Hepatocyte (in vitro differentiated cells): ENCODE data around the gene ABLIM1. TPM values are rescaled to one million over a fixed set of nuclear protein-coding genes. Genes with fewer than 3 reads are reported as not detected.

Experiments
- DNase-seq: peaks from one replicate; pipeline ENCODE4 v3.0.0-alpha.2; 2016; ENCODE audit warnings: low spot score
- H2AFZ ChIP-seq: fragments of 200-600 bp; sonication (generic); 2 replicates; pipeline ENCODE4 v1.6.0; 2016; ENCODE audit warnings: antibody characterized with exemption, mild to moderate bottlenecking
- H3K27ac ChIP-seq: fragments of 200-600 bp; sonication (generic); 2 replicates; pipeline ENCODE4 v1.5.1; 2016; ENCODE audit warnings: mild to moderate bottlenecking
- H3K27me3 ChIP-seq: fragments of 200-600 bp; sonication (generic); 2 replicates; pipeline ENCODE4 v1.6.1; 2016
- H3K36me3 ChIP-seq: fragments of 200-600 bp; sonication (generic); replicated peaks from 2 replicates; pipeline ENCODE4 v1.5.1; 2016; ENCODE audit warnings: low read depth; ENCODE audit not compliant: insufficient read depth
- H3K4me1 ChIP-seq: fragments of 200-600 bp; sonication (generic); 2 replicates; pipeline ENCODE4 v1.5.1; 2016; ENCODE audit warnings: mild to moderate bottlenecking, moderate library complexity; ENCODE audit not compliant: insufficient read depth
- H3K4me2 ChIP-seq: fragments of 200-600 bp; sonication (generic); 2 replicates; pipeline ENCODE4 v1.6.0; 2016
- H3K4me3 ChIP-seq: fragments of 200-600 bp; sonication (generic); 2 replicates; pipeline ENCODE4 v1.5.1; 2016; ENCODE audit warnings: mild to moderate bottlenecking
- H3K79me2 ChIP-seq: fragments of 200-600 bp; sonication (generic); 2 replicates; pipeline ENCODE4 v1.6.0; 2017; ENCODE audit warnings: mild to moderate bottlenecking
- H3K9me2 ChIP-seq: fragments of 200-600 bp; sonication (generic); replicated peaks from 2 replicates; pipeline ENCODE4 v1.6.0; 2017; ENCODE audit warnings: mild to moderate bottlenecking; ENCODE audit not compliant: insufficient read depth
- H3K9me3 ChIP-seq: fragments of 200-600 bp; sonication (generic); 2 replicates; pipeline ENCODE4 v1.5.1; 2016; ENCODE audit warnings: low read depth, mild to moderate bottlenecking
- H4K20me1 ChIP-seq: fragments of 200-600 bp; sonication (generic); 2 replicates; pipeline ENCODE4 v1.6.0; 2016; ENCODE audit warnings: mild to moderate bottlenecking; ENCODE audit not compliant: insufficient read depth, poor library complexity, severe bottlenecking
- EZH2 ChIP-seq: fragments of 200-600 bp; sonication (generic); IDR thresholded peaks from 2 replicates; pipeline ENCODE4 v1.6.1; 2016; ENCODE audit warnings: antibody characterized with exemption, mild to moderate bottlenecking, borderline replicate concordance
- EZH2phosphoT487 ChIP-seq: fragments of 200-600 bp; sonication (generic); IDR thresholded peaks from one replicate; pipeline ENCODE4 v1.6.1; 2018; ENCODE audit warnings: antibody characterized with exemption, mild to moderate bottlenecking, low read depth, moderate library complexity; ENCODE audit not compliant: unreplicated experiment, severe bottlenecking
- WGBS: methylation state at CpG from one replicate; pipeline ENCODE4 v1.1.6; 2016; ENCODE audit warnings: low lambda C conversion rate; ENCODE audit errors: missing lambda C conversion rate; 5-methylcytosine and 5-hydroxymethylcytosine counted together
- polyA plus RNA-seq: library from polyadenylated mRNA; unstranded; fragments of >200 nt; fragmentation: Nextera tagmentation; extraction: Ambion mirVana; gene quantifications from 2 replicates; pipeline ENCODE4 v1.2.1, GENCODE V29; 2016
- total RNA-seq: library from RNA; depleted of rRNA; stranded (reverse); fragments of >200 nt; gene quantifications from 2 replicates; pipeline ENCODE4 v1.2.3, GENCODE V29; 2014
- TF ChIP-seq, protein P1 (sequence below): fragments of 200-600 bp; sonication (generic); IDR thresholded peaks from 2 replicates; pipeline ENCODE4 v1.5.1; 2016; ENCODE audit warnings: antibody characterized with exemption, mild to moderate bottlenecking; ENCODE audit not compliant: poor library complexity

ABLIM1 gene
- total and polyA plus RNA-seq, 2 experiments from 2014 or later, result 20.8 to 31.6 TPM

DNA sequence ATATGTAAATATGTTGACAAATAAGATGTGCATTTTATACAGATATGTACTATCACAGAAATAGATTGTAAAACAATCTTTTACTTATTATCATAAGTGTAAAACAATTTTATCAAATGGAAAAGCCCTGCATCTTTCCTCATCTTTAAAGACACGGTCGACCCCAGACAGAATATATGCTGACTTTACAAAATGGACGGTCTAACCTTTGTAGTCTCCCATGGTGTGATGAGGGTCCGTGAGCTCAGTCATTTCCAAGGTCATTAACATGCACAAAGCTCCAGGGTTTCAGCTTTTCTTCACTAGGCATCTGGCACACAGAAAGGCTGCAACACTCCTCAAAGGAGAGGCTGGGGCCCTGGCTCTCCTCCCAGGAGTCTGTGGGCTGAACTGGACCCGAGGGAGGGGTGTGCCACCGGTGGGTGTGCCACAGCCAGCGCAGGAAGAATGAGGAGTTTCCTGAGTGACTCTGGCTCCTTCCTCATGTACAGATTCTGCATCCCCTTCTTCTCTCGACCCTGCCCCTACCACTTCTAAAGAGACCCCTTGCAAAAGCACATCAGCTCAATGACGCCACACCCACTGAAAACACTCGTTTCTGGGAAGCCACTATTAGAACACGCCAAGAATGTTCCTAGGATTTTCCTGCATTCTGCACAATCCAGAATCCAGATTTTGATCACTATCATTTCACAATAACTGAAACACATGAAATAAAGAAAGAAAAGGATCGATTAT is 26.2 kb upstream of the ABLIM1 start:
- no peaks in the 10 kb centered on the region for H3K9me2 ChIP-seq
- DNase-seq, result peak; percentile 80
- H4K20me1 ChIP-seq, result no peaks in the 10 kb centered on the region
- WGBS, result 48% methylated on average over 12 of the region's 12 CpGs
- peak overlapping the region; percentile 66 for H3K4me2 ChIP-seq
- H3K4me3 ChIP-seq, result no peak overlapping the region
- no peaks in the 10 kb centered on the region for H3K9me3 ChIP-seq
- peaks cover 50% of the 10 kb centered on the region for H3K4me1 ChIP-seq
- peaks cover 9% of the 10 kb centered on the region for H3K79me2 ChIP-seq
- H3K36me3 ChIP-seq, result no peaks in the 10 kb centered on the region
- no peaks in the 10 kb centered on the region for H3K27me3 ChIP-seq
- TF ChIP-seq EZH2phosphoT487 (no peak), EZH2 (no peak)
- TF ChIP-seq, protein P1, sequence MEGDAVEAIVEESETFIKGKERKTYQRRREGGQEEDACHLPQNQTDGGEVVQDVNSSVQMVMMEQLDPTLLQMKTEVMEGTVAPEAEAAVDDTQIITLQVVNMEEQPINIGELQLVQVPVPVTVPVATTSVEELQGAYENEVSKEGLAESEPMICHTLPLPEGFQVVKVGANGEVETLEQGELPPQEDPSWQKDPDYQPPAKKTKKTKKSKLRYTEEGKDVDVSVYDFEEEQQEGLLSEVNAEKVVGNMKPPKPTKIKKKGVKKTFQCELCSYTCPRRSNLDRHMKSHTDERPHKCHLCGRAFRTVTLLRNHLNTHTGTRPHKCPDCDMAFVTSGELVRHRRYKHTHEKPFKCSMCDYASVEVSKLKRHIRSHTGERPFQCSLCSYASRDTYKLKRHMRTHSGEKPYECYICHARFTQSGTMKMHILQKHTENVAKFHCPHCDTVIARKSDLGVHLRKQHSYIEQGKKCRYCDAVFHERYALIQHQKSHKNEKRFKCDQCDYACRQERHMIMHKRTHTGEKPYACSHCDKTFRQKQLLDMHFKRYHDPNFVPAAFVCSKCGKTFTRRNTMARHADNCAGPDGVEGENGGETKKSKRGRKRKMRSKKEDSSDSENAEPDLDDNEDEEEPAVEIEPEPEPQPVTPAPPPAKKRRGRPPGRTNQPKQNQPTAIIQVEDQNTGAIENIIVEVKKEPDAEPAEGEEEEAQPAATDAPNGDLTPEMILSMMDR, result no peak
- H3K27ac ChIP-seq, result peak overlapping the region; percentile 93
- no peak overlapping the region for H2AFZ ChIP-seq

GRCh38 chr10:114683593-114683992 is 25.5 kb upstream of the ABLIM1 start:
- Histone ChIP-seq H3K4me3 (no peak overlapping the region), H3K4me1 (peaks cover 50% of the 10 kb centered on the region), H3K9me2 (no peaks in the 10 kb centered on the region), H3K27me3 (no peaks in the 10 kb centered on the region), H3K36me3 (no peaks in the 10 kb centered on the region), H3K4me2 (peak overlapping the region; percentile 66), H3K79me2 (peaks cover 9% of the 10 kb centered on the region), H3K9me3 (no peaks in the 10 kb centered on the region), H4K20me1 (no peaks in the 10 kb centered on the region), H3K27ac (peak overlapping the region; percentile 93), H2AFZ (no peak overlapping the region)
- 74% methylated on average over 9 of the region's 9 CpGs for WGBS
- TF ChIP-seq, protein P1, result no peak
- no peak for TF ChIP-seq EZH2
- TF ChIP-seq EZH2phosphoT487, result no peak
- no peak for DNase-seq

- Histone ChIP-seq H3K9me3 (no peaks in the 10 kb centered on the region), H3K79me2 (peaks cover 9% of the 10 kb centered on the region), H3K27me3 (no peaks in the 10 kb centered on the region), H3K27ac (peak overlapping the region; percentile 93), H3K4me1 (peaks cover 50% of the 10 kb centered on the region), H3K36me3 (no peaks in the 10 kb centered on the region), H3K9me2 (no peaks in the 10 kb centered on the region), H4K20me1 (no peaks in the 10 kb centered on the region), H2AFZ (no peak overlapping the region), H3K4me3 (no peak overlapping the region), H3K4me2 (peak overlapping the region; percentile 66)
- TF ChIP-seq EZH2, result no peak
- no peak for TF ChIP-seq EZH2phosphoT487
- TF ChIP-seq, protein P1, result no peak
- no peak for DNase-seq
- WGBS, result 68% methylated on average over 10 of the region's 10 CpGs
Observed at GRCh38 chr10:114683162-114683561, 25.1 kb upstream of the ABLIM1 start.
